ENCODE measurements around the gene ANP32D. TPM values are rescaled to one million over a fixed set of nuclear protein-coding genes. Genes with fewer than 3 reads are reported as not detected.
"Not testable (repeated sequence)": the region's sequence is repeated elsewhere in the genome, so short reads cannot be mapped to it uniquely, and the experiment has no call there.

ANP32D gene
- total RNA-seq, 2 donors from 2014 or later, result not detected

DNA sequence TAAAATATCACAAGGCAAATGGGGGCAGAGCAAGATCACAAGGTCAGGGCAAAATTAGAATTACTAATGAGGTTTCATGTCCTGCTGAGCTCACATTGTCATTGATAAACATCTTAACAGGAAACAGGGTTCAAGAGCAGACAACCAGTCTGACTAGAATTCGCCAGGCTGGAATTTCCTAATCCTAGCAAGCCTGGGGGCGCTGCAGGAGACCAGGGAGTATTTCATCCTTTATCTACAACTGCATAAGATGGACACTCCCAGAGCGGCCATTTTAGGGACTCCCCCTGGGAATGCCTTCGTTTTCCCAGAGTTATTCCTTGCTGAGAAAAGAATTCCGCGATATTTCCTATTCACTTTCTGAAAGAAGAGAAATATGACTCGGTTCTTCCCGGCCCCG is 3.3 kb upstream of the ANP32D start:
- ATAC-seq; DNase-seq (ENCODE audit: low spot score); H3K4me1 Mint-ChIP-seq (ENCODE audit: low read depth in 2 of 2); H3K4me3 Mint-ChIP-seq; H3K27ac Mint-ChIP-seq: not testable (repeated sequence)
- Mint-ChIP-seq H3K9me3 (peaks cover 16% of the 10 kb centered on the region), H3K27me3 (peaks cover 26 to 43% of the 10 kb centered on the region in 2 donors), H3K36me3 (peaks cover 40% of the 10 kb centered on the region)

DNA sequence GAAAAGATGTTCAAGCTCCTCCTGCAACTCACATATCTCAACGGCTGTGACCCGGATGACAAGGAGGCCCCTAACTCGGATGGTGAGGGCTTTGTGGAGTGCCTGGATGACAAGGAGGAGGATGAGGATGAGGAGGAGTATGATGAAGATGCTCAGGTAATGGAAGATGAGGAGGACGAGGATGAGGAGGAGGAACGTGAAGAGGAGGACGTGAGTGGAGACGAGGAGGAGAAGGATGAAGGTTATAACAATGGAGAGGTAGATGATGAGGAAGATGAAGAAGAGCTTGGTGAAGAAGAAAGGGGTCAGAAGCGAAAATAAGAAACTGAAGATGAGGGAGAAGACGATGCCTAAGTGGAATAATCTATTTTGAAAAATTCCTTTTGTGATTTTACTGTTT is 702 bp downstream of the ANP32D start:
- Mint-ChIP-seq H3K36me3 (peaks cover 37% of the 10 kb centered on the region), H3K27me3 (peaks cover 30 to 46% of the 10 kb centered on the region in 2 donors), H3K9me3 (peaks cover 14% of the 10 kb centered on the region), H3K27ac (no peak overlapping the region), H3K4me1 (ENCODE audit: low read depth in 2 of 2) (no peaks in the 10 kb centered on the region), H3K4me3 (no peak overlapping the region)
- no peak for ATAC-seq
- no peak for DNase-seq (ENCODE audit: low spot score)

GRCh38 chr12:48474497-48474896 is 2.1 kb downstream of the ANP32D start:
- not testable (repeated sequence) for H3K27ac Mint-ChIP-seq; DNase-seq (ENCODE audit: low spot score); ATAC-seq; H3K4me3 Mint-ChIP-seq; H3K4me1 Mint-ChIP-seq (ENCODE audit: low read depth in 2 of 2); H3K9me3 Mint-ChIP-seq
- Mint-ChIP-seq H3K36me3 (peaks cover 29% of the 10 kb centered on the region), H3K27me3 (peaks cover 29 to 46% of the 10 kb centered on the region in 2 donors)

DNA sequence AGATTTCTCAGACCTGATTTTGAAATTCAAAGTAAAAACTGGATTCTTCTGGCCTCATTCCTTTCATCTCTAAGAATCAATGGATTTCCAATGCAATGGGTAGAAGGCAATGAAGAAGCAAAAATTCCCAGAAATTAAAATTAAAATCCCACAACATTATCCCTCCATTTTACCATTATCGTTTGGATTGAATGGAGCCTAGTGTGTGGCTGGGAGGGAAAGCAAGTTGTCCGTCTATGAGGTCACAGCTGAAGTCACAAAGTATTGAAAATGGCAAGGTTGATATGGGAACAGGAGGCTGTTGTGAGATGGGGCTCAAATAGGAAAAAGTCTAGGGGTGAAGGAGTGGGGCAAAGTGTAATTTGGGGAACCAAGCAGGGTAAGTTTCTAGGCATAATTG is 9.8 kb downstream of the ANP32D start, which contains the start of gene C12orf54:
TSS of gene C12orf54 (plus strand) at position 301 of the 400 bp plus-strand sequence. CDS start 799 bp downstream, outside the sequence.
- Mint-ChIP-seq H3K4me3 (no peak within 1 kb of the TSS), H3K27ac (no peak within 1 kb of the TSS), H3K27me3 (peaks cover 20 to 24% of the 10 kb centered on the region in 2 donors), H3K9me3 (no peaks in the 10 kb centered on the region), H3K36me3 (no peaks in the 10 kb centered on the region), H3K4me1 (ENCODE audit: low read depth in 2 of 2) (no peaks in the 10 kb centered on the region)
- ATAC-seq (no peak), DNase-seq (ENCODE audit: low spot score) (no peak)

GRCh38 chr12:48482930-48483329 is 10.6 kb downstream of the ANP32D start:
- H3K9me3 Mint-ChIP-seq, result no peaks in the 10 kb centered on the region
- ATAC-seq (no peak), DNase-seq (ENCODE audit: low spot score) (no peak)
- H3K27ac Mint-ChIP-seq, result no peak overlapping the region
- H3K4me1 Mint-ChIP-seq (ENCODE audit: low read depth in 2 of 2), result no peaks in the 10 kb centered on the region
- H3K4me3 Mint-ChIP-seq, result no peak overlapping the region
- H3K27me3 Mint-ChIP-seq, result peaks cover 16 to 20% of the 10 kb centered on the region in 2 donors
- no peaks in the 10 kb centered on the region for H3K36me3 Mint-ChIP-seq

- no peak for ATAC-seq
- H3K4me1 Mint-ChIP-seq (ENCODE audit: low read depth in 2 of 2), result no peaks in the 10 kb centered on the region
- H3K27ac Mint-ChIP-seq, result no peak overlapping the region
- no peak overlapping the region for H3K4me3 Mint-ChIP-seq
- no peaks in the 10 kb centered on the region for H3K36me3 Mint-ChIP-seq
- H3K9me3 Mint-ChIP-seq, result no peaks in the 10 kb centered on the region
- DNase-seq (ENCODE audit: low spot score), result no peak
- peaks cover 17 to 20% of the 10 kb centered on the region in 2 donors for H3K27me3 Mint-ChIP-seq
Observed at GRCh38 chr12:48486261-48486660, 13.9 kb downstream of the ANP32D start.

GRCh38 chr12:48486679-48487078 is 14.3 kb downstream of the ANP32D start:
- H3K27me3 Mint-ChIP-seq, result peaks cover 17 to 20% of the 10 kb centered on the region in 2 donors
- H3K4me3 Mint-ChIP-seq, result no peak overlapping the region
- H3K27ac Mint-ChIP-seq, result no peak overlapping the region
- ATAC-seq, result no peak
- H3K36me3 Mint-ChIP-seq, result no peaks in the 10 kb centered on the region
- H3K4me1 Mint-ChIP-seq (ENCODE audit: low read depth in 2 of 2), result no peaks in the 10 kb centered on the region
- H3K9me3 Mint-ChIP-seq, result no peaks in the 10 kb centered on the region
- no peak for DNase-seq (ENCODE audit: low spot score)

GRCh38 chr12:48489012-48489411 is 16.7 kb downstream of the ANP32D start:
- Mint-ChIP-seq H3K27ac (no peak overlapping the region), H3K9me3 (no peaks in the 10 kb centered on the region), H3K27me3 (peaks cover 15 to 21% of the 10 kb centered on the region in 2 donors), H3K36me3 (no peaks in the 10 kb centered on the region), H3K4me1 (ENCODE audit: low read depth in 2 of 2) (no peaks in the 10 kb centered on the region), H3K4me3 (no peak overlapping the region)
- DNase-seq (ENCODE audit: low spot score) (no peak), ATAC-seq (no peak)

DNA sequence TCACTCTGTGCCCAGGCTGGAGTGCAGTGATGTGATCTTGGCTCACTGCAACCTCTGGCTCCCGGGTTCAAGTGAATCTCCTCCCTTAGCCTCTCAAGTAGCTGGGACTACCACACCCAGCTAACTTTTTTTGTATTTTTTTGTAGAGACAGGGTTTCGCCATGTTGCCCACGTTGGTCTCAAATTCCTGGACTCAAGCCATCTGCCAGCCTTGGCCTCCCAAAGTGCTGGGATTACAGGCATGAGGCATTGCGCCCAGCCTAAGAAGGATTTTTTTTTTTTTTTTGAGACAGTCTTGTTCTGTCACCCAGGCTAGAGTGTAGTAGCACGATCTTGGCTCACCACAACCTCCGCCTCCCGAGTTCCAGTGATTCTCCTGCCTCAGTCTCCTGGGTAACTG is 17.1 kb downstream of the ANP32D start:
- not testable (repeated sequence) for H3K4me1 Mint-ChIP-seq (ENCODE audit: low read depth in 2 of 2); H3K27ac Mint-ChIP-seq; H3K4me3 Mint-ChIP-seq; H3K9me3 Mint-ChIP-seq; ATAC-seq; H3K36me3 Mint-ChIP-seq; DNase-seq (ENCODE audit: low spot score)
- peaks cover 15 to 21% of the 10 kb centered on the region in 2 donors for H3K27me3 Mint-ChIP-seq

GRCh38 chr12:48500281-48500680 is 27.9 kb downstream of the ANP32D start:
- H3K4me3 Mint-ChIP-seq; H3K36me3 Mint-ChIP-seq; DNase-seq (ENCODE audit: low spot score); ATAC-seq; H3K27ac Mint-ChIP-seq; H3K9me3 Mint-ChIP-seq; H3K4me1 Mint-ChIP-seq (ENCODE audit: low read depth in 2 of 2): not testable (repeated sequence)
- H3K27me3 Mint-ChIP-seq, result peaks cover 10 to 20% of the 10 kb centered on the region in 2 donors

DNA sequence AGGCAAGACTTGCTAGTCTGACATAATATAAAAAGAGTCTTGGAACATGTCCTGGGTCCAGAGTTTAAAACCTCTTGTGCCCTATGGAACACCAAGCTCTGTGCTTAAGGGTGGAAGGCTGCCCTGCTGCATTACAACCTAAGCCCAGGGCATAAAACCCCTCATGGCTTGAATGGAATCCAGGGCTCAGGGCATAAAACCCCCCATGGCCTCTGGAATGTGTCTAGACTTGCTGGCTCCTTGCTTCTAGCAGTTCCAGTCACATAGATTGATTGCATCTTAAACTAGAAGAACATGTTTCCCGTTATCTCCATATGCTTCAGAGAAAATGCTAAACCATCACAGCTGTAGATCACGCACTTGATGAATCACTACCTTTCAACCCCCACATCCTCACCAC is 34.5 kb downstream of the ANP32D start:
- H3K4me1 Mint-ChIP-seq (ENCODE audit: low read depth in 2 of 2); H3K27ac Mint-ChIP-seq; DNase-seq (ENCODE audit: low spot score); H3K36me3 Mint-ChIP-seq; H3K9me3 Mint-ChIP-seq; ATAC-seq; H3K4me3 Mint-ChIP-seq: not testable (repeated sequence)
- peaks cover 25 to 49% of the 10 kb centered on the region in 2 donors for H3K27me3 Mint-ChIP-seq

- ATAC-seq, result no peak
- no peak overlapping the region for H3K27ac Mint-ChIP-seq
- no peak for DNase-seq (ENCODE audit: low spot score)
- no peaks in the 10 kb centered on the region for H3K4me1 Mint-ChIP-seq (ENCODE audit: low read depth in 2 of 2)
- H3K27me3 Mint-ChIP-seq, result peaks cover 25 to 42% of the 10 kb centered on the region in 2 donors
- no peaks in the 10 kb centered on the region for H3K36me3 Mint-ChIP-seq
- H3K4me3 Mint-ChIP-seq, result no peak overlapping the region
- no peaks in the 10 kb centered on the region for H3K9me3 Mint-ChIP-seq
Observed at GRCh38 chr12:48508987-48509386, 36.6 kb downstream of the ANP32D start.

GRCh38 chr12:48510111-48510510 is 37.8 kb downstream of the ANP32D start:
- H3K27ac Mint-ChIP-seq, result no peak overlapping the region
- peaks cover 31 to 44% of the 10 kb centered on the region in 2 donors for H3K27me3 Mint-ChIP-seq
- ATAC-seq, result no peak
- H3K9me3 Mint-ChIP-seq, result peaks cover 4% of the 10 kb centered on the region
- no peaks in the 10 kb centered on the region for H3K4me1 Mint-ChIP-seq (ENCODE audit: low read depth in 2 of 2)
- no peaks in the 10 kb centered on the region for H3K36me3 Mint-ChIP-seq
- H3K4me3 Mint-ChIP-seq, result no peak overlapping the region
- DNase-seq (ENCODE audit: low spot score), result no peak

- no peak overlapping the region for H3K4me3 Mint-ChIP-seq
- H3K27ac Mint-ChIP-seq, result no peak overlapping the region
- peaks cover 14 to 25% of the 10 kb centered on the region in 2 donors for H3K27me3 Mint-ChIP-seq
- H3K36me3 Mint-ChIP-seq, result no peaks in the 10 kb centered on the region
- DNase-seq (ENCODE audit: low spot score), result no peak
- ATAC-seq, result no peak
- peaks cover 4% of the 10 kb centered on the region for H3K9me3 Mint-ChIP-seq
- H3K4me1 Mint-ChIP-seq (ENCODE audit: low read depth in 2 of 2), result no peaks in the 10 kb centered on the region
Observed at GRCh38 chr12:48512855-48513254, 40.5 kb downstream of the ANP32D start.

DNA sequence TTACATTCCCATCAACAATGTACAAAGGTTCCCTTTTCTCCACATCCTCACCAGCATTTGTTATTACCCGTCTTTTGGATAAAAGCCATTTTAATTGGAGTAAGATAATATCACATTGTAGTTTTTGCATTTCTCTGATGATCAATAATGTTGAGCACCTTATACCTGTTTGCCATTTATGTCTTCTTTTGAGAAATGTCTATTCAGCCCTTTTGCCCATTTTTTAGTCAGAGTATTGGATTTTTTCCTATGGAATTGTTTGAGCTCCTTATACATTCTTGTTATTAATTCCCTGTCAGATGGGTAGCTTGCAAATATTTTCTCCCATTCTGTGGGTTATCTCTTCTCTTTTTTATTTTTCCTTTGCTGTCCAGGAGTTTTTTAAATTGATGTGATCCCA is 42.4 kb downstream of the ANP32D start:
- Mint-ChIP-seq H3K27ac (no peak overlapping the region), H3K36me3 (no peaks in the 10 kb centered on the region), H3K4me1 (ENCODE audit: low read depth in 2 of 2) (no peaks in the 10 kb centered on the region), H3K4me3 (no peak overlapping the region), H3K9me3 (peaks cover 4% of the 10 kb centered on the region), H3K27me3 (peaks cover 16 to 23% of the 10 kb centered on the region in 2 donors)
- no peak for DNase-seq (ENCODE audit: low spot score)
- ATAC-seq, result no peak

All from natural killer cell treated with Interleukin-12 subunit alpha and Interleukin-12 subunit beta and Interleukin-15 and Interleukin-18, amount 100 ng/mL, for 72 hours (primary cell).